IMR-90 (cell line): Measurements from ENCODE around the gene RAD21L1. TPM values are rescaled to one million over a fixed set of nuclear protein-coding genes. Genes with fewer than 3 reads are reported as not detected.
A peak's percentile ranks its signal among the peaks of the same experiment; 100 is the strongest.

Experiments
- ATAC-seq: fragments of 200-7000 bp; cut with Tn5 transposase; 2 replicates; pipeline ENCODE4 v1.9.1; 2020; ENCODE audit warnings: low read depth, mild to moderate bottlenecking, moderate library complexity
- Bru-seq: library from RNA; stranded (reverse); fragments of 400-500 nt; gene quantifications from one replicate; lab custom pipeline; 2021; lab: Mats Ljungman, UMichigan
- BruChase-seq, 2 experiments: library from RNA; stranded (reverse); fragments of 400-500 nt; gene quantifications; one replicate each; lab custom pipeline; 2021; lab: Mats Ljungman, UMichigan
- BruUV-seq: library from RNA; stranded (reverse); fragments of 400-500 nt; replicated peaks from 2 replicates; lab custom pipeline; 2021; lab: Mats Ljungman, UMichigan
- CTCF ChIA-PET: fragments of 300-600 bp; formaldehyde crosslinking; extraction: SDS; loops from one replicate; lab custom pipeline; 2021; ENCODE audit warnings: antibody characterized with exemption; lab: Yijun Ruan, JAX
- POLR2A ChIA-PET: fragments of 300-600 bp; sonication (Branson Sonifier 250); formaldehyde crosslinking; loops from one replicate; lab custom pipeline; 2022; ENCODE audit warnings: antibody characterized with exemption; ENCODE audit not compliant: unreplicated experiment; lab: Charles Lee
- DNase-seq: peaks from one replicate; pipeline ENCODE4 v3.0.0; 2013
- H2AFZ ChIP-seq: replicated peaks from 2 replicates; pipeline ENCODE3; 2013; ENCODE audit warnings: low read length, mild to moderate bottlenecking; ENCODE audit not compliant: poor library complexity
- H2AK5ac ChIP-seq: 2 replicates; pipeline ENCODE4 v1.6.1; 2013; ENCODE audit warnings: low read depth, low read length, inconsistent platforms
- H2AK9ac ChIP-seq: replicated peaks from 2 replicates; pipeline ENCODE3; 2013; ENCODE audit warnings: mild to moderate bottlenecking, low read depth, low read length, moderate library complexity; ENCODE audit not compliant: poor library complexity
- H2BK120ac ChIP-seq: 2 replicates; pipeline ENCODE4 v1.6.1; 2013; ENCODE audit warnings: low read depth, low read length, inconsistent platforms
- H2BK15ac ChIP-seq: 3 replicates; pipeline ENCODE4 v1.6.1; 2013; ENCODE audit warnings: low read depth, low read length, inconsistent platforms
- H2BK20ac ChIP-seq: 2 replicates; pipeline ENCODE4 v1.6.1; 2013; ENCODE audit warnings: low read depth, mild to moderate bottlenecking, inconsistent platforms, low read length, moderate library complexity
- H2BK5ac ChIP-seq: 2 replicates; pipeline ENCODE4 v1.6.1; 2013; ENCODE audit warnings: mild to moderate bottlenecking, low read depth, low read length, inconsistent platforms; ENCODE audit not compliant: poor library complexity, severe bottlenecking
- H3K14ac ChIP-seq: replicated peaks from 2 replicates; pipeline ENCODE4 v1.6.1; 2013; ENCODE audit warnings: low read depth, low read length, inconsistent platforms
- H3K18ac ChIP-seq: 2 replicates; pipeline ENCODE4 v1.6.1; 2013; ENCODE audit warnings: low read depth, low read length, control low read depth
- H3K23ac ChIP-seq: 2 replicates; pipeline ENCODE4 v1.6.1; 2013; ENCODE audit warnings: low read depth, low read length, inconsistent platforms
- H3K27ac ChIP-seq: 2 replicates; pipeline ENCODE4 v1.5.1; 2013; ENCODE audit warnings: mild to moderate bottlenecking, control low read depth, low read length; ENCODE audit not compliant: insufficient read depth
- H3K27me3 ChIP-seq: 2 replicates; pipeline ENCODE4 v1.6.1; 2013; ENCODE audit warnings: low read length; ENCODE audit not compliant: control insufficient read depth, insufficient read depth
- H3K36me3 ChIP-seq: 2 replicates; pipeline ENCODE4 v1.6.1; 2013; ENCODE audit warnings: low read length, mixed read lengths; ENCODE audit not compliant: control insufficient read depth, insufficient read depth
- H3K4ac ChIP-seq: 2 replicates; pipeline ENCODE4 v1.6.1; 2013; ENCODE audit warnings: low read depth, low read length, inconsistent platforms
- H3K4me1 ChIP-seq: 2 replicates; pipeline ENCODE4 v1.6.1; 2013; ENCODE audit warnings: low read length, mixed read lengths; ENCODE audit not compliant: control insufficient read depth, insufficient read depth
- H3K4me2 ChIP-seq: 2 replicates; pipeline ENCODE4 v1.6.1; 2013; ENCODE audit warnings: low read depth, mild to moderate bottlenecking, control low read depth, low read length, moderate library complexity
- H3K4me3 ChIP-seq: 2 replicates; pipeline ENCODE4 v1.5.1; 2013; ENCODE audit warnings: low read depth, mild to moderate bottlenecking, control low read depth, low read length, moderate library complexity; ENCODE audit not compliant: insufficient read depth
- H3K56ac ChIP-seq: 2 replicates; pipeline ENCODE4 v1.6.1; 2013; ENCODE audit warnings: low read length, inconsistent platforms; ENCODE audit not compliant: insufficient read depth; ENCODE audit errors: extremely low read depth
- H3K79me1 ChIP-seq, 2 experiments: 2 replicates each; pipeline ENCODE4 v1.6.1; 2013; ENCODE audit warnings: low read length in 2 of 2, inconsistent platforms in 1 of 2, low read depth in 1 of 2
- H3K9ac ChIP-seq: 2 replicates; pipeline ENCODE4 v1.6.1; 2013; ENCODE audit warnings: low read depth, low read length, control low read depth
- H3K9me1 ChIP-seq: 2 replicates; pipeline ENCODE4 v1.6.1; 2013; ENCODE audit warnings: low read length, inconsistent platforms; ENCODE audit not compliant: insufficient read depth
- H3K9me3 ChIP-seq: 2 replicates; pipeline ENCODE4 v1.6.1; 2013; ENCODE audit warnings: low read length; ENCODE audit not compliant: control insufficient read depth, insufficient read depth
- H4K20me1 ChIP-seq: 2 replicates; pipeline ENCODE4 v1.6.1; 2013; ENCODE audit warnings: low read length, inconsistent platforms; ENCODE audit not compliant: insufficient read depth
- H4K5ac ChIP-seq: 2 replicates; pipeline ENCODE4 v1.6.1; 2013; ENCODE audit warnings: mild to moderate bottlenecking, low read depth, low read length, control low read depth
- H4K8ac ChIP-seq, 2 experiments: 2 replicates each; pipeline ENCODE4 v1.6.1; 2013; ENCODE audit warnings: low read depth in 2 of 2, low read length in 2 of 2, control low read depth in 1 of 2, inconsistent platforms in 1 of 2
- H4K91ac ChIP-seq: 2 replicates; pipeline ENCODE4 v1.6.1; 2013; ENCODE audit warnings: low read depth, low read length, inconsistent platforms; ENCODE audit not compliant: insufficient read depth
- CEBPB ChIP-seq: IDR thresholded peaks from 2 replicates; pipeline ENCODE4 v1.6.1; 2012; ENCODE audit warnings: low read depth, low read length, improper control_type of control experiment
- MAFK ChIP-seq: IDR thresholded peaks from 2 replicates; pipeline ENCODE4 v1.6.1; 2012; ENCODE audit warnings: low read depth, low read length, improper control_type of control experiment
- MAZ ChIP-seq: IDR thresholded peaks from 2 replicates; pipeline ENCODE4 v1.6.1; 2012; ENCODE audit warnings: low read depth, mild to moderate bottlenecking, low read length, improper control_type of control experiment, moderate library complexity, borderline replicate concordance
- MXI1 ChIP-seq: IDR thresholded peaks from 2 replicates; pipeline ENCODE4 v1.6.1; 2012; ENCODE audit warnings: low read depth, mild to moderate bottlenecking, low read length, moderate library complexity, borderline replicate concordance
- RAD21 ChIP-seq: IDR thresholded peaks from 2 replicates; pipeline ENCODE4 v1.6.1; 2012; ENCODE audit warnings: low read length, improper control_type of control experiment
- SMC3 ChIP-seq: fragments of 150-350 bp; IDR thresholded peaks from 2 replicates; pipeline ENCODE4 v1.6.1; 2016; ENCODE audit warnings: low read depth, mild to moderate bottlenecking, antibody characterized with exemption, low read length, moderate library complexity
- WGBS, 2 experiments: methylation state at CpG; one replicate each; pipeline versions ENCODE4 v1.1.5 to v1.1.7; 2013; ENCODE audit warnings: missing lambda C conversion rate in 2 of 2; ENCODE audit not compliant: insufficient read length in 1 of 2; ENCODE audit errors: extremely low coverage in 2 of 2; 5-methylcytosine and 5-hydroxymethylcytosine counted together
- dilution Hi-C: fragments of 300-500 bp; cut with HindIII; formaldehyde crosslinking; loops from one replicate; pipeline ENCODE4 v1.14.3; 2018; ENCODE audit warnings: low sequenced_read_pairs; ENCODE audit not compliant: unreplicated experiment
- in situ Hi-C: fragments of 300-500 bp; cut with MboI; formaldehyde crosslinking; loops from 3 replicates; pipeline ENCODE4 v1.14.3; 2019; ENCODE audit warnings: low sequenced_read_pairs, inconsistent platforms, mixed read lengths
- intact Hi-C: fragments of 100-400 bp; cut with micrococcal nuclease; formaldehyde crosslinking; loops from 2 replicates; pipeline ENCODE4 v1.10.0; 2022
- long read RNA-seq: library from polyadenylated mRNA; unstranded; transcript quantifications from one replicate; pipeline ENCODE4 v2.0.0, GENCODE V29; 2021; ENCODE audit not compliant: unreplicated experiment
- polyA plus RNA-seq, 3 experiments: library from polyadenylated mRNA; depleted of rRNA; stranded (reverse); fragments of >200 nt; gene quantifications; 2 replicates each; pipeline ENCODE4 v1.2.3, GENCODE V29; 2012; ENCODE audit warnings: low replicate concordance in 1 of 3
- total RNA-seq: library from RNA; depleted of rRNA; stranded (reverse); fragments of >200 nt; gene quantifications from 2 replicates; pipeline ENCODE4 v1.2.3, GENCODE V29; 2012; rRNA removed
- TF ChIP-seq, protein P1 (sequence below): conservative IDR thresholded peaks from 2 replicates; pipeline ENCODE4 v1.5.1; 2012; ENCODE audit warnings: mild to moderate bottlenecking, low read depth, low read length, improper control_type of control experiment

Gene RAD21L1
- total RNA-seq: under 0.01 TPM in 1 of 2 replicates, not detected in the other
- polyA plus RNA-seq (2012; rRNA removed): not detected in 2 replicates
- not detected in 2 replicates for polyA plus RNA-seq (2012; cell fraction: cytosol; rRNA removed)
- polyA plus RNA-seq (2012; cell fraction: nucleus; rRNA removed; ENCODE audit: low replicate concordance): 0.03 TPM in 1 of 2 replicates, not detected in the other
- Bru-seq, nascent RNA: percentile 12 among the genes with signal in this experiment
- BruChase-seq, experiment 1, labeled RNA remaining after a 6-hour chase: percentile 12 among the genes with signal in this experiment
- BruChase-seq, experiment 2, labeled RNA remaining after a 2-hour chase: percentile 20 among the genes with signal in this experiment
- long read RNA-seq: 0 reads

DNA sequence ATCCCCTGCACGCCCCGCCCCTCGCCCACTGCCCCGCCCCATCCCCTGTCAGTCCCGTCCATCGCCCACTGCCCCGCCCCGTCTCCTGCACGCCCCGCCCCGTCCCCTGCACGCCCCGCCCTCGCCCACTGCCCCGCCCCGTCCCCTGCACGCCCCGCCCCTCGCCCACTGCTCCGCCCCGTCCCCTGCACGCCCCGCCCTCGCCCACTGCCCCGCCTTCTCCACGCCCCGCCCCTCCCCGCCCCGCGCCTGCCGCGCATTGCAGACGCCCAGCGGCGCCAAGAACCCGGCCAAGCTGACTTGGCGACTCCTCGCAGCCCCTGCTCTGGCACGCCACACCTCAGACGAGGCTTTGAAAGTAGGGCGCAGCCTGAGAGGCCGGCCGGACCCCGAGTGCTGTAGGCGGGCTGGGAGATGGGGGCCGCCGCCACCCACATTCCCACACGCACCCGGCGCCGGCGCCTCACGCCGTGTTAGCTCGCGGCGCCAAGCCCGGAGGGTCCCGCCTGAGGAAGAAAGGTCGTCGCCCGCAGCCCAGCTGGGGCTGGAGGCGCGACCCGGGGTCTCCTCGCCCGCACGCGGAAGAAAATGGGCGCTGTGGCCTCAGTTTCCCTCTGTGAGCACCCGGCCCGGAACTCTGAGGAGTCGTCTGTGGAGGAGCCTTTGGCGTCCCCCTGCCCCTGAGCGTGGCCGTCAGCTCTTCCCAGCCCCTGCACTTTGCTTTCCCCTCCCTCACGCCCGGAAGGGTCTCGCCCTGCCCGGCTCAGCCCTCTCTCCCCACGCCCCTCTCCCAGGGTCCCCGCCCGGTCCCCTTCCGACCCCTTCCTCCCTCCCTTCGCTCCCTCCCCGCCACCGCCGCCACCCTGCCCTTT is at the start of gene RAD21L1:
RAD21L1 (plus strand) TSS at position 262 of the 872 bp plus-strand sequence. CDS start 2,410 bp downstream, outside the sequence.
- DNase-seq (peak; percentile 60), ATAC-seq (peak; percentile 92)
- intact Hi-C loops: loop anchor here (2.0 kb wide), 1 partner anchor 41 kb away; the partner anchor contains the start of gene SNPH

More for the DNA sequence above, at the start of gene RAD21L1:
- Histone ChIP-seq H3K4me1 (no peaks in the 10 kb centered on the region), H4K91ac (peak within 1 kb of the TSS; percentile 47; the same call in 1 of the 2 replicates), H2AK9ac (peak within 1 kb of the TSS; percentile 81), H2AK5ac (peak within 1 kb of the TSS; percentile 39; the same call in 1 of the 2 replicates), H3K4me2 (peak within 1 kb of the TSS; percentile 100), H3K9ac (peak within 1 kb of the TSS; percentile 42), H3K18ac (peak within 1 kb of the TSS; percentile 23; the same call in 1 of the 2 replicates), H2BK120ac (peak within 1 kb of the TSS; percentile 30; the same call in 1 of the 2 replicates), H2AFZ (peak within 1 kb of the TSS; percentile 96), H3K9me1 (no peaks in the 10 kb centered on the region), H4K5ac (peak within 1 kb of the TSS; percentile 54; the same call in 1 of the 2 replicates), H2BK5ac (no peak within 1 kb of the TSS), H3K56ac (no peak within 1 kb of the TSS; the same call in 1 of the 2 replicates), H3K36me3 (no peaks in the 10 kb centered on the region), H3K79me1 (no peaks in the 10 kb centered on the region), H3K27ac (peak within 1 kb of the TSS; percentile 4; the same call in 1 of the 2 replicates), H2BK20ac (no peak within 1 kb of the TSS), H4K8ac (peak within 1 kb of the TSS; percentile 21 to 76; a peak in 2 of 4 replicates), H3K4me3 (peak within 1 kb of the TSS; percentile 86), H3K9me3 (no peaks in the 10 kb centered on the region; the same call in 1 of the 2 replicates), H2BK15ac (peak within 1 kb of the TSS; percentile 22; the same call in 2 of the 3 replicates), H3K4ac (peak within 1 kb of the TSS; percentile 64), H3K23ac (no peak within 1 kb of the TSS), H4K20me1 (no peaks in the 10 kb centered on the region), H3K14ac (peak within 1 kb of the TSS; percentile 27; the same call in 1 of the 2 replicates), H3K27me3 (peaks cover 8% of the 10 kb centered on the region)
- TF ChIP-seq SMC3: no peak
- TF ChIP-seq, protein P1, sequence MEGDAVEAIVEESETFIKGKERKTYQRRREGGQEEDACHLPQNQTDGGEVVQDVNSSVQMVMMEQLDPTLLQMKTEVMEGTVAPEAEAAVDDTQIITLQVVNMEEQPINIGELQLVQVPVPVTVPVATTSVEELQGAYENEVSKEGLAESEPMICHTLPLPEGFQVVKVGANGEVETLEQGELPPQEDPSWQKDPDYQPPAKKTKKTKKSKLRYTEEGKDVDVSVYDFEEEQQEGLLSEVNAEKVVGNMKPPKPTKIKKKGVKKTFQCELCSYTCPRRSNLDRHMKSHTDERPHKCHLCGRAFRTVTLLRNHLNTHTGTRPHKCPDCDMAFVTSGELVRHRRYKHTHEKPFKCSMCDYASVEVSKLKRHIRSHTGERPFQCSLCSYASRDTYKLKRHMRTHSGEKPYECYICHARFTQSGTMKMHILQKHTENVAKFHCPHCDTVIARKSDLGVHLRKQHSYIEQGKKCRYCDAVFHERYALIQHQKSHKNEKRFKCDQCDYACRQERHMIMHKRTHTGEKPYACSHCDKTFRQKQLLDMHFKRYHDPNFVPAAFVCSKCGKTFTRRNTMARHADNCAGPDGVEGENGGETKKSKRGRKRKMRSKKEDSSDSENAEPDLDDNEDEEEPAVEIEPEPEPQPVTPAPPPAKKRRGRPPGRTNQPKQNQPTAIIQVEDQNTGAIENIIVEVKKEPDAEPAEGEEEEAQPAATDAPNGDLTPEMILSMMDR: no peak
- TF ChIP-seq MAZ: no peak; the same call in 1 of the 2 replicates
- TF ChIP-seq CEBPB: no peak
- TF ChIP-seq MXI1: no peak
- TF ChIP-seq RAD21: 0 out of 2 replicates have a peak, but pooled peaks have one; percentile 13
- no peak for TF ChIP-seq MAFK
- no TSS peak for BruUV-seq
- in situ Hi-C loops (no loop called here), dilution Hi-C loops (no loop called here)
- ChIA-PET POLR2A (no interaction called here), CTCF (interaction anchor here (0.6 kb wide), 1 partner anchor 73 kb away, joined by 3 read pairs; no protein-coding TSS in a partner anchor)
- 0% methylated on average over 14 of the region's 88 CpGs; no CpG with 5 or more reads in 1 of the 2 experiments for WGBS, 2 experiments
